Suprapubic skin (tissue), 4 donors: ENCODE results near the gene HBA2.

Experiments used
- CTCF ChIP-seq, 2 donors: fragments of 200-600 bp in 1 of 2; fragments of 450-650 bp in 1 of 2; sonication (generic) in 1 of 2; IDR thresholded peaks; one replicate each; pipeline ENCODE4 v1.5.1; 2016 to 2019; ENCODE audit warnings: antibody characterized with exemption in 2 of 2, mild to moderate bottlenecking in 1 of 2, moderate library complexity in 1 of 2
- POLR2A ChIP-seq, 2 donors: fragments of 450-650 bp; IDR thresholded peaks; one replicate each; pipeline ENCODE4 v1.6.1; 2017; ENCODE audit warnings: antibody characterized with exemption in 2 of 2, mild to moderate bottlenecking in 2 of 2, moderate library complexity in 2 of 2
- POLR2AphosphoS5 ChIP-seq, 3 donors: sonication (generic); formaldehyde crosslinking; IDR thresholded peaks; one replicate each; pipeline ENCODE4 v1.6.1; 2017; ENCODE audit warnings: antibody characterized with exemption in 3 of 3

- TF ChIP-seq CTCF (IDR thresholded peaks at IDR 0.05) (no peak), POLR2A (IDR thresholded peaks at IDR 0.05) (no peak), POLR2AphosphoS5 (IDR thresholded peaks at IDR 0.05) (no peak)
Observed at GRCh38 chr16:192686-193085, 20.0 kb downstream of the HBA2 start.
